Smooth muscle cell (in vitro differentiated cells): ENCODE results near the gene MTG2. TPM values are rescaled to one million over a fixed set of nuclear protein-coding genes. Genes with fewer than 3 reads are reported as not detected.

ENCODE experiments used
- DNase-seq: peaks from one replicate; lab custom pipeline; 2025; ENCODE audit not compliant: unreplicated experiment; lab: John Stamatoyannopoulos, UW
- H2AFZ ChIP-seq: fragments of 200-600 bp; sonication (generic); 2 replicates; pipeline ENCODE4 v1.6.0; 2016; ENCODE audit warnings: antibody characterized with exemption, low read depth, mild to moderate bottlenecking
- H3F3A ChIP-seq: fragments of 200-600 bp; sonication (generic); 2 replicates; pipeline ENCODE4 v1.6.0; 2017; ENCODE audit warnings: antibody characterized with exemption, low read depth
- H3K27ac ChIP-seq: fragments of 200-600 bp; sonication (generic); 2 replicates; pipeline ENCODE4 v1.5.1; 2016; ENCODE audit warnings: low read depth, mild to moderate bottlenecking
- H3K27me3 ChIP-seq: fragments of 200-600 bp; sonication (generic); 2 replicates; pipeline ENCODE4 v1.6.1; 2016; ENCODE audit warnings: low read depth, mild to moderate bottlenecking
- H3K36me3 ChIP-seq: fragments of 200-600 bp; sonication (generic); 2 replicates; pipeline ENCODE4 v1.5.1; 2016; ENCODE audit warnings: low read depth
- H3K4me1 ChIP-seq: fragments of 200-600 bp; sonication (generic); 2 replicates; pipeline ENCODE4 v1.5.1; 2016; ENCODE audit warnings: low read depth
- H3K4me2 ChIP-seq: fragments of 200-600 bp; sonication (generic); 2 replicates; pipeline ENCODE4 v1.6.0; 2016; ENCODE audit warnings: mild to moderate bottlenecking
- H3K4me3 ChIP-seq: fragments of 200-600 bp; sonication (generic); 2 replicates; pipeline ENCODE4 v1.5.1; 2016; ENCODE audit warnings: mild to moderate bottlenecking
- H3K79me2 ChIP-seq: fragments of 200-600 bp; sonication (generic); 2 replicates; pipeline ENCODE4 v1.6.0; 2016; ENCODE audit warnings: low read depth, mild to moderate bottlenecking
- H3K9ac ChIP-seq: fragments of 200-600 bp; sonication (generic); 2 replicates; pipeline ENCODE4 v1.6.0; 2016; ENCODE audit warnings: low read depth
- H3K9me3 ChIP-seq: fragments of 200-600 bp; sonication (generic); replicated peaks from 2 replicates; pipeline ENCODE4 v1.5.1; 2016; ENCODE audit warnings: low read depth
- H4K20me1 ChIP-seq: fragments of 200-600 bp; sonication (generic); 2 replicates; pipeline ENCODE4 v1.6.0; 2016; ENCODE audit warnings: low read depth
- CTCF ChIP-seq: fragments of 200-600 bp; sonication (generic); IDR thresholded peaks from 2 replicates; pipeline ENCODE4 v1.5.1; 2017; ENCODE audit warnings: borderline replicate concordance, mild to moderate bottlenecking, antibody characterized with exemption; ENCODE audit not compliant: insufficient read depth, poor library complexity, severe bottlenecking
- WGBS: methylation state at CpG from one replicate; pipeline ENCODE4 v1.1.7; 2016; ENCODE audit warnings: low lambda C conversion rate; 5-methylcytosine and 5-hydroxymethylcytosine counted together
- polyA plus RNA-seq: library from polyadenylated mRNA; unstranded; fragments of >200 nt; fragmentation: Nextera tagmentation; extraction: Ambion mirVana; gene quantifications from 2 replicates; pipeline ENCODE4 v1.2.1, GENCODE V29; 2016
- total RNA-seq: library from RNA; depleted of rRNA; stranded (reverse); fragments of >200 nt; gene quantifications from 2 replicates; pipeline ENCODE4 v1.2.3, GENCODE V29; 2014

The MTG2 gene
- total and polyA plus RNA-seq, 2 experiments from 2014 or later, result 17.9 to 21.9 TPM

DNA sequence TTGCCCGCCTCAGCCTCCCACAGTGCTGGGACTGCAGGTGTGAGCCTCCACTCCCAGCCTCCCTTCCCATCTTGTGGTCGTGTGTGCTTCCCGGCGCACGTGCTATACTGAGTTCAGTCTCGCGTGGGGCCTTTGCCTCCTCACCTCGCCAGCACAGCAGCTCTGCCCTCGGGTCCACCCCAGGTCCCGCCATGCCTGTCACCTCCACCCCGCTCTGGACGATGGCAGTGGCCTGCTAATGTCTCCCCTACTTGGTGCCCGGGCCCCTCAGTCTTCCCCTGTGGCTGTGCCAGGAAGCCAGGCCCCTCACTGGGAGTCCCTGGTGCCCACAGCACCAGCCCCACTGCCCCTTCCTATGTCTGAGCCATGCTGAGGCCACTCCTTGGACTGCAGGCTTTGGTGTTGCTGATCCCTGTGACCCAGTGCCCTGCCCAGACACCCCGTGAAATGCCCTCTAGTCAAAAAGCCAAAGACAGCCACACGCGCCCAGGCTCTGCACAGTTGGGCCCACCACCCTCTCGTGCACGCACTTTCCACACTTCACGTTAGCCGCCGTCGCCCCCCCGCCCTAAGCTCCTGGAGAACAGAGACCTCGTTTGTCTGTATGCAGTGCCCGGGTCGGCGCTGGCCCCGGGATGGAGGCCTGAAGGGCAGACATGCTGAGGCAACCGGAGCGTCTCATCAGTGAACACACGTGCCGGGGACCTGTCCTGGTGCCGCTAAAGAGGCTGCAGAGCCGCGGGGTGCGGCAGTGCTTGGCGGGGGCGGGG is 23.0 kb downstream of the MTG2 start:
- H3K27ac ChIP-seq, result no peak overlapping the region
- H3F3A ChIP-seq, result no peaks in the 10 kb centered on the region
- no peak overlapping the region for H3K9ac ChIP-seq
- no peak for TF ChIP-seq CTCF
- no peaks in the 10 kb centered on the region for H3K79me2 ChIP-seq
- H3K36me3 ChIP-seq, result no peaks in the 10 kb centered on the region
- WGBS, result over 99% methylated on average over 38 of the region's 38 CpGs
- H3K4me3 ChIP-seq, result no peak overlapping the region
- no peaks in the 10 kb centered on the region for H3K4me1 ChIP-seq
- no peak overlapping the region for H3K4me2 ChIP-seq
- no peak for DNase-seq
- no peaks in the 10 kb centered on the region for H3K27me3 ChIP-seq
- peaks cover 5% of the 10 kb centered on the region for H4K20me1 ChIP-seq
- no peak overlapping the region for H2AFZ ChIP-seq
- no peaks in the 10 kb centered on the region for H3K9me3 ChIP-seq

DNA sequence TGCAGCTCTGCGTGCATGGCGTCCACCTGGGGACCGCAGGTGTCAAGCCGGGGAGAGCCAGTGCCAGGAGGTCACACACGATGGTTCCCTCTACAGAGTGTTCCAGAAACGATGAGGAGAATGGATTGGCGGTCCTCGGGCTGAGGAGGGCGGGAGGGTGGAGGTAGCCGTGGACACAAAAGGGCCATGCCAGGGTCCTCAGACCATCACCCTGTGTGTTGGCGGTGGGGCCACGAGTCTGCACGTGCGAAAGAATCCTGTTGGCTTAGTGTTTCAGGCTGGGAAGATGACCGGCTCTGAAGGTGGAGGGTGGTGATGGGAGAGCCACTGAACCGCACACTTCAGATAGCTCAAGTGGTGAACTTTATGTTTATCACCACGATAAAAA is 23.6 kb downstream of the MTG2 start:
- peaks cover 5% of the 10 kb centered on the region for H4K20me1 ChIP-seq
- no peak for DNase-seq
- H2AFZ ChIP-seq, result no peak overlapping the region
- no peak overlapping the region for H3K4me2 ChIP-seq
- H3K9ac ChIP-seq, result no peak overlapping the region
- no peaks in the 10 kb centered on the region for H3K9me3 ChIP-seq
- H3K4me3 ChIP-seq, result no peak overlapping the region
- H3K79me2 ChIP-seq, result no peaks in the 10 kb centered on the region
- no peaks in the 10 kb centered on the region for H3F3A ChIP-seq
- TF ChIP-seq CTCF, result no peak
- H3K4me1 ChIP-seq, result no peaks in the 10 kb centered on the region
- WGBS, result 89% methylated on average over 15 of the region's 17 CpGs
- H3K27me3 ChIP-seq, result no peaks in the 10 kb centered on the region
- H3K36me3 ChIP-seq, result no peaks in the 10 kb centered on the region
- no peak overlapping the region for H3K27ac ChIP-seq

DNA sequence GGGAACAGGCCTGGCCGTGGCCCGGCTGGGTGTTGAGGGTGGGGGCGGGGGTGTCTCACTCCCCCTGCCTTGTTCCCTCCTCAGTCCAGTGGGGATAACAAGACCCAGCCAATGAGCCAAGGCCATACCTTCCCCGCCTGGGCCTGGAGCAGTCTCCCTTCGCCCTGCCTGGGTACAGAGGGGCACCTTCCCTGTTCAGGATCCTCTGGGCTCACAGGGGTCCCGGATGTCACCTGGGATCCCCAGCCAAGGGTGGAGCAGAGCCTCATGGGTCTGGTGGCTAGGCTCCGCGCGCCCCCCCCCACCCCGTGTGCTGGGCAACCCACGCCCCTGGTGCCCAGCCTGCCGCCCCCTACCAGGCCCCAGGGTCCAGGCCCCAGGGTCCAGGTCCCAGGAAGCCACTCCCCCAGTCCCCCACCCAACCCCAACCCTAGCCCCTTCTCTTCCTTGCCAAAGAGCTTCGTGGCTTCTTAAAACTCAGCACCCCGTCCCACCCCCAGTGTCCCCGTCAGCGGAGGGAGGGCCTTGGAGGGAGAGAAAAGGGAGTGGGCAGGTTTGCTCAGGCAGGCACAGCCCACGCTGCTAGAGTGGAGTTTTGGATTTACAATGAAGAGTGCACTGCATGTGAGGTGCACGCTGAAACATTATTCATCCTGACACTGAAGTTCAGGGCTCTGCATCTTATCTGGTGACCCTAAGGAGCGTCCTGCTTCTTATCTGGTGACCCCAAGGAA is 25.4 kb downstream of the MTG2 start:
- no peaks in the 10 kb centered on the region for H3K27me3 ChIP-seq
- H3F3A ChIP-seq, result no peaks in the 10 kb centered on the region
- no peak overlapping the region for H2AFZ ChIP-seq
- no peaks in the 10 kb centered on the region for H3K9me3 ChIP-seq
- TF ChIP-seq CTCF, result no peak
- H3K79me2 ChIP-seq, result no peaks in the 10 kb centered on the region
- no peaks in the 10 kb centered on the region for H3K4me1 ChIP-seq
- H3K4me2 ChIP-seq, result no peak overlapping the region
- no peak overlapping the region for H3K9ac ChIP-seq
- WGBS, result 92% methylated on average over 17 of the region's 19 CpGs
- H4K20me1 ChIP-seq, result peaks cover 5% of the 10 kb centered on the region
- no peak for DNase-seq
- no peak overlapping the region for H3K4me3 ChIP-seq
- no peaks in the 10 kb centered on the region for H3K36me3 ChIP-seq
- no peak overlapping the region for H3K27ac ChIP-seq
